ENCODE results near the gene BCAS1.

BCAS1 gene

DNA sequence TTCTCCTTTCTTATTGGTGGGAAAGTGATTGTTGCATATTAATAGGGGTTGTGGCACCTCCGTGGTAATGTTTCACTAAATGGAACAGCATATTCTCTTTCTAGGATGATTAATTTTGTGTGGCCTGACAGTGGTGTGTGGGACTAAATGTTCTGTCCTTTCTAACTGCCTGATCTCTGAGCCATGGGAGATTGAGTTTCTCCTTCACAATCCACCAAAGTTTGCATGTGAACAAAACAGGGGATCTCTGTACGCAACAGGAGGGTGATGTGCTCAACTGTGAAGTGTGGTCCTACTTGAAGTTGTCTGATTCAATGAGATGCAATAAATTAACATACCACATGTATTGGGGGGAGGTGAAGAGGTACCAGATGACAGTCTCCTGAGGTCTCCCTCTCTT, 19.3 kb downstream of the BCAS1 start:
- no peaks in the 10 kb centered on the region for H3K27me3 ChIP-seq (ENCODE audit: insufficient read depth, low read length)
- TF ChIP-seq EZH2 (IDR thresholded peaks at IDR 0.05; ENCODE audit: borderline replicate concordance, low read length): no peak
- TF ChIP-seq CTCF (IDR thresholded peaks at IDR 0.05; ENCODE audit: low read length): no peak

DNA sequence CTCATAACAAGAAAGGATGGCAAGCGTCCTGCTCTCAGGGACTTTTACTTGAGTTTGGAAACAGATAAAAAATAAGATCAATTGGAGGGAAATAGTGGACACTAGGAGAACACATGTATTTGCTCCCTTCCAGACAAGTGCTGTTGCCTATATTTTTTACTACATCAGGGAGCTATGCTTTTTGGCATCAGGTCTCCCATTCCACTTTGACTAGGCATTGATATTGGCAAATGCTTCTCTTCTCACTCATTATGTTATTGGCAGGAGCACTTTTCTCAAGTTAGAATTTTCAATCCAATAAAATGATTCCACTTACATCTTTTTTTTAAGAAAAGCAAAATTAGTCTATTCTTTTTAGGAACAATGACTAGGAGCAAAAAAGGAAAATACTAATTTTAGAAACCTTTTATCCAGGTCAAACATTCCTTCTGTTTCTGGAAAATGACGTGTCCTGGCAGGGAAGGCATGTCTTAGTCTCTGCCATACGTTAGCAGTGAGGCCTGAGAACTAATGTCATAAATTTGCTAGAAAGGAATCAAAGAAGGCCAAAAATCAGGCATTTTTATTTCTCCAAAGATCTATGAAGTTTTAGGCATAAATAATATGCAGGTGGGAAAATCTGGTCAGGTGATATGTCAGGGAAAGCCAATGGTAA, 21.4 kb downstream of the BCAS1 start:
- no peaks in the 10 kb centered on the region for H3K4me1 ChIP-seq (ENCODE audit: insufficient read depth, low read length, severe bottlenecking)
- H3F3A ChIP-seq (ENCODE audit: insufficient read depth, low read length): no peaks in the 10 kb centered on the region
- no peak overlapping the region for H3K27ac ChIP-seq (ENCODE audit: low read depth, low read length, poor library complexity, severe bottlenecking)
- no peaks in the 10 kb centered on the region for H3K27me3 ChIP-seq (ENCODE audit: insufficient read depth, low read length)
- H2AFZ ChIP-seq (ENCODE audit: low read length): no peak overlapping the region
- H3K9ac ChIP-seq (ENCODE audit: low read length): no peak overlapping the region
- TF ChIP-seq EZH2 (IDR thresholded peaks at IDR 0.05; ENCODE audit: borderline replicate concordance, low read length) (no peak), CTCF (IDR thresholded peaks at IDR 0.05; ENCODE audit: low read length) (no peak)
- H3K79me2 ChIP-seq (ENCODE audit: insufficient read depth, low read length): no peaks in the 10 kb centered on the region
- H3K4me3 ChIP-seq (ENCODE audit: low read depth, low read length, poor library complexity, severe bottlenecking): no peak overlapping the region
- no peaks in the 10 kb centered on the region for H4K20me1 ChIP-seq (ENCODE audit: insufficient read depth, low read length)
- H3K9me2 ChIP-seq (ENCODE audit: low read depth, low read length): no peaks in the 10 kb centered on the region
- H3K36me3 ChIP-seq (ENCODE audit: insufficient read depth, low read length): no peaks in the 10 kb centered on the region
- no peaks in the 10 kb centered on the region for H3K9me3 ChIP-seq (ENCODE audit: low read length)
- H3K4me2 ChIP-seq (ENCODE audit: low read length): no peak overlapping the region

More for the DNA sequence above, 19.3 kb downstream of the BCAS1 start:
- Histone ChIP-seq H3K9me2 (ENCODE audit: low read depth, low read length) (no peaks in the 10 kb centered on the region), H3K4me2 (ENCODE audit: low read length) (no peak overlapping the region), H3K27ac (ENCODE audit: low read depth, low read length, poor library complexity, severe bottlenecking) (no peak overlapping the region), H2AFZ (ENCODE audit: low read length) (no peak overlapping the region), H3K79me2 (ENCODE audit: insufficient read depth, low read length) (no peaks in the 10 kb centered on the region), H4K20me1 (ENCODE audit: insufficient read depth, low read length) (no peaks in the 10 kb centered on the region), H3K9ac (ENCODE audit: low read length) (no peak overlapping the region), H3F3A (ENCODE audit: insufficient read depth, low read length) (no peaks in the 10 kb centered on the region), H3K36me3 (ENCODE audit: insufficient read depth, low read length) (no peaks in the 10 kb centered on the region), H3K9me3 (ENCODE audit: low read length) (no peaks in the 10 kb centered on the region), H3K4me1 (ENCODE audit: insufficient read depth, low read length, severe bottlenecking) (no peaks in the 10 kb centered on the region), H3K4me3 (ENCODE audit: low read depth, low read length, poor library complexity, severe bottlenecking) (no peak overlapping the region)

- H3K9me2 ChIP-seq (ENCODE audit: low read depth, low read length): no peaks in the 10 kb centered on the region
- H3K4me3 ChIP-seq (ENCODE audit: low read depth, low read length, poor library complexity, severe bottlenecking): no peak overlapping the region
- no peak overlapping the region for H3K9ac ChIP-seq (ENCODE audit: low read length)
- H4K20me1 ChIP-seq (ENCODE audit: insufficient read depth, low read length): no peaks in the 10 kb centered on the region
- no peak overlapping the region for H3K4me2 ChIP-seq (ENCODE audit: low read length)
- no peak overlapping the region for H2AFZ ChIP-seq (ENCODE audit: low read length)
- H3K4me1 ChIP-seq (ENCODE audit: insufficient read depth, low read length, severe bottlenecking): no peaks in the 10 kb centered on the region
- H3K79me2 ChIP-seq (ENCODE audit: insufficient read depth, low read length): no peaks in the 10 kb centered on the region
- TF ChIP-seq EZH2 (IDR thresholded peaks at IDR 0.05; ENCODE audit: borderline replicate concordance, low read length): no peak
- TF ChIP-seq CTCF (IDR thresholded peaks at IDR 0.05; ENCODE audit: low read length): no peak
- H3K27ac ChIP-seq (ENCODE audit: low read depth, low read length, poor library complexity, severe bottlenecking): no peak overlapping the region
- H3K27me3 ChIP-seq (ENCODE audit: insufficient read depth, low read length): no peaks in the 10 kb centered on the region
- no peaks in the 10 kb centered on the region for H3K36me3 ChIP-seq (ENCODE audit: insufficient read depth, low read length)
- no peaks in the 10 kb centered on the region for H3K9me3 ChIP-seq (ENCODE audit: low read length)
- H3F3A ChIP-seq (ENCODE audit: insufficient read depth, low read length): no peaks in the 10 kb centered on the region
Measured at GRCh38 chr20:54048481-54048880, 21.9 kb downstream of the BCAS1 start.
